Caco-2 (cell line): Measurements from ENCODE around the gene PLCXD1. TPM values are rescaled to one million over a fixed set of nuclear protein-coding genes. Genes with fewer than 3 reads are reported as not detected.

ENCODE experiments used
- BruUV-seq: library from RNA; stranded (reverse); fragments of 400-500 nt; replicated peaks from 2 replicates; lab custom pipeline; 2021; lab: Mats Ljungman, UMichigan
- CTCF ChIA-PET: fragments of 300-600 bp; sonication (Branson Sonifier 250); formaldehyde crosslinking; loops from one replicate; lab custom pipeline; 2022; ENCODE audit warnings: antibody characterized with exemption; lab: Charles Lee
- POLR2A ChIA-PET: fragments of 300-600 bp; sonication (Branson Sonifier 250); formaldehyde crosslinking; loops from one replicate; lab custom pipeline; 2022; ENCODE audit warnings: antibody characterized with exemption; lab: Charles Lee
- DNase-seq, 2 experiments: peaks; one replicate each; pipeline versions ENCODE4 v3.0.0 to v3.0.0-alpha.2; 2020 to 2022
- H3K27me3 ChIP-seq: replicated peaks from 2 replicates; pipeline ENCODE4 v1.6.0; 2011; ENCODE audit warnings: low read length; ENCODE audit not compliant: control insufficient read depth, insufficient read depth
- H3K36me3 ChIP-seq: 2 replicates; pipeline ENCODE4 v1.5.1; 2011; ENCODE audit warnings: low read length; ENCODE audit not compliant: control insufficient read depth, insufficient read depth
- H3K4me1 ChIP-seq: fragments of 250-450 bp; sonication (Bioruptor Pico); 2 replicates; pipeline ENCODE4 v1.5.1; 2020; ENCODE audit warnings: mild to moderate bottlenecking
- H3K4me3 ChIP-seq: 2 replicates; pipeline ENCODE4 v1.5.1; 2011; ENCODE audit warnings: low read depth, mild to moderate bottlenecking, control low read depth, low read length
- H3K9me3 ChIP-seq: fragments of 250-450 bp; sonication (Bioruptor Pico); 2 replicates; pipeline ENCODE4 v1.5.1; 2020; ENCODE audit warnings: mild to moderate bottlenecking, moderate library complexity
- H3K27ac Mint-ChIP-seq: one replicate; pipeline ENCODE4 v1.8.0; 2022; ENCODE audit warnings: mixed read lengths; ENCODE audit not compliant: unreplicated experiment
- H3K27me3 Mint-ChIP-seq: one replicate; pipeline ENCODE4 v1.8.0; 2022; ENCODE audit warnings: mixed read lengths; ENCODE audit not compliant: insufficient read depth, unreplicated experiment
- H3K36me3 Mint-ChIP-seq: one replicate; pipeline ENCODE4 v1.8.0; 2022; ENCODE audit warnings: mild to moderate bottlenecking, mixed read lengths; ENCODE audit not compliant: insufficient read depth, unreplicated experiment
- H3K4me1 Mint-ChIP-seq: one replicate; pipeline ENCODE4 v1.8.0; 2022; ENCODE audit warnings: low read depth, mixed read lengths; ENCODE audit not compliant: unreplicated experiment
- H3K4me3 Mint-ChIP-seq: one replicate; pipeline ENCODE4 v1.8.0; 2022; ENCODE audit warnings: mild to moderate bottlenecking, moderate library complexity, mixed read lengths; ENCODE audit not compliant: unreplicated experiment
- H3K9me3 Mint-ChIP-seq: one replicate; pipeline ENCODE4 v1.8.0; 2022; ENCODE audit warnings: mixed read lengths; ENCODE audit not compliant: unreplicated experiment
- CTCF ChIP-seq, 2 experiments: fragments of 200-600 bp in 1 of 2; IDR thresholded peaks; 1 replicate in 1 of 2; 2 replicates in 1 of 2; pipeline versions ENCODE4 v1.5.1 to v1.8.0; 2011 to 2022; ENCODE audit warnings: antibody characterized with exemption in 1 of 2, control low read depth in 1 of 2, inconsistent platforms in 1 of 2, low read depth in 1 of 2, low read length in 1 of 2, mild to moderate bottlenecking in 1 of 2, moderate library complexity in 1 of 2; ENCODE audit not compliant: insufficient read depth in 1 of 2, severe bottlenecking in 1 of 2, unreplicated experiment in 1 of 2
- intact Hi-C: fragments of 100-400 bp; cut with micrococcal nuclease; formaldehyde crosslinking; loops from one replicate; pipeline ENCODE4 v1.10.0; 2022; ENCODE audit not compliant: unreplicated experiment
- total RNA-seq: library from RNA; stranded (reverse); gene quantifications from 2 replicates; pipeline ENCODE4 v1.2.3, GENCODE V29; 2022

Gene PLCXD1
- total RNA-seq, 1 experiment from 2014 or later, result 53.9 TPM

- Mint-ChIP-seq H3K27ac (no peak overlapping the region), H3K27me3 (no peaks in the 10 kb centered on the region), H3K4me1 (no peaks in the 10 kb centered on the region), H3K9me3 (no peaks in the 10 kb centered on the region), H3K36me3 (peaks cover 69% of the 10 kb centered on the region), H3K4me3 (no peak overlapping the region)
- H3K9me3 ChIP-seq, result no peaks in the 10 kb centered on the region
- intact Hi-C loops, result no loop called here
- no peak for DNase-seq
- no peak for TF ChIP-seq CTCF (IDR thresholded peaks at IDR 0.05; ENCODE audit: insufficient read depth in 1 of 2, low read depth in 1 of 2, low read length in 1 of 2, severe bottlenecking in 1 of 2, unreplicated experiment in 1 of 2)
- ChIA-PET CTCF (no interaction called here), POLR2A (no interaction called here)
- H3K36me3 ChIP-seq, result peaks cover 9% of the 10 kb centered on the region
- H3K27me3 ChIP-seq, result no peaks in the 10 kb centered on the region
- no TSS peak for BruUV-seq
- no peaks in the 10 kb centered on the region for H3K4me1 ChIP-seq
- no peak overlapping the region for H3K4me3 ChIP-seq
Observed at GRCh38 chrX:292900-293897, 12.0 kb downstream of the PLCXD1 start.

GRCh38 chrX:295136-295535 is 14.0 kb downstream of the PLCXD1 start:
- Mint-ChIP-seq H3K4me1 (no peaks in the 10 kb centered on the region), H3K36me3 (peaks cover 69% of the 10 kb centered on the region), H3K27me3 (no peaks in the 10 kb centered on the region), H3K27ac (no peak overlapping the region), H3K4me3 (no peak overlapping the region), H3K9me3 (no peaks in the 10 kb centered on the region)
- ChIA-PET POLR2A (no interaction called here), CTCF (no interaction called here)
- TF ChIP-seq CTCF (IDR thresholded peaks at IDR 0.05; ENCODE audit: insufficient read depth in 1 of 2, low read depth in 1 of 2, low read length in 1 of 2, severe bottlenecking in 1 of 2, unreplicated experiment in 1 of 2), result no peak
- DNase-seq, result no peak
- H3K9me3 ChIP-seq, result no peaks in the 10 kb centered on the region
- intact Hi-C loops, result no loop called here
- BruUV-seq, result no TSS peak
- H3K36me3 ChIP-seq, result peaks cover 6% of the 10 kb centered on the region
- H3K27me3 ChIP-seq, result no peaks in the 10 kb centered on the region
- H3K4me3 ChIP-seq, result no peak overlapping the region
- H3K4me1 ChIP-seq, result no peaks in the 10 kb centered on the region

GRCh38 chrX:298993-299392 is 17.8 kb downstream of the PLCXD1 start:
- DNase-seq, result no peak
- no peaks in the 10 kb centered on the region for H3K4me1 Mint-ChIP-seq
- H3K4me3 ChIP-seq, result no peak overlapping the region
- no peaks in the 10 kb centered on the region for H3K4me1 ChIP-seq
- TF ChIP-seq CTCF (IDR thresholded peaks at IDR 0.05; ENCODE audit: insufficient read depth in 1 of 2, low read depth in 1 of 2, low read length in 1 of 2, severe bottlenecking in 1 of 2, unreplicated experiment in 1 of 2), result no peak
- H3K27ac Mint-ChIP-seq, result no peak overlapping the region
- intact Hi-C loops, result no loop called here
- no peaks in the 10 kb centered on the region for H3K9me3 ChIP-seq
- ChIA-PET CTCF (no interaction called here), POLR2A (no interaction called here)
- H3K36me3 Mint-ChIP-seq, result peaks cover 62% of the 10 kb centered on the region
- H3K27me3 ChIP-seq, result no peaks in the 10 kb centered on the region
- H3K4me3 Mint-ChIP-seq, result no peak overlapping the region
- no TSS peak for BruUV-seq
- H3K36me3 ChIP-seq, result no peaks in the 10 kb centered on the region
- H3K9me3 Mint-ChIP-seq, result no peaks in the 10 kb centered on the region
- H3K27me3 Mint-ChIP-seq, result no peaks in the 10 kb centered on the region
